Breast epithelium (tissue), 3 donors: ENCODE results near the gene LUM.

ENCODE experiments used
- CTCF ChIP-seq, 3 donors: fragments of 450-650 bp; IDR thresholded peaks; one replicate each; pipeline ENCODE4 v1.5.1; 2016 to 2017; ENCODE audit warnings: antibody characterized with exemption in 3 of 3, mild to moderate bottlenecking in 3 of 3, moderate library complexity in 3 of 3
- POLR2A ChIP-seq: fragments of 450-650 bp; IDR thresholded peaks from one replicate; pipeline ENCODE4 v1.6.1; 2016; ENCODE audit warnings: antibody characterized with exemption, mild to moderate bottlenecking, moderate library complexity
- POLR2AphosphoS5 ChIP-seq, 3 donors: sonication (generic); formaldehyde crosslinking; IDR thresholded peaks; one replicate each; pipeline ENCODE4 v1.6.1; 2017; ENCODE audit warnings: antibody characterized with exemption in 3 of 3

GRCh38 chr12:91154131-91154530, 42.8 kb upstream of the LUM start:
- TF ChIP-seq POLR2AphosphoS5 (IDR thresholded peaks at IDR 0.05) (no peak), CTCF (IDR thresholded peaks at IDR 0.05) (no peak), POLR2A (no peak)
